Measurements from ENCODE around the gene MMP26.
"Not testable (repeated sequence)": the region's sequence is repeated elsewhere in the genome, so short reads cannot be mapped to it uniquely, and the experiment has no call there.

Gene MMP26

GRCh38 chr11:4704054-4704789 is at the start of gene MMP26:
MMP26 (plus strand) TSS chr11:4704784.
- no peak for DNase-seq

- no peak for DNase-seq
Observed at GRCh38 chr11:4658629-4659445, 45.7 kb upstream of the MMP26 start.

DNA sequence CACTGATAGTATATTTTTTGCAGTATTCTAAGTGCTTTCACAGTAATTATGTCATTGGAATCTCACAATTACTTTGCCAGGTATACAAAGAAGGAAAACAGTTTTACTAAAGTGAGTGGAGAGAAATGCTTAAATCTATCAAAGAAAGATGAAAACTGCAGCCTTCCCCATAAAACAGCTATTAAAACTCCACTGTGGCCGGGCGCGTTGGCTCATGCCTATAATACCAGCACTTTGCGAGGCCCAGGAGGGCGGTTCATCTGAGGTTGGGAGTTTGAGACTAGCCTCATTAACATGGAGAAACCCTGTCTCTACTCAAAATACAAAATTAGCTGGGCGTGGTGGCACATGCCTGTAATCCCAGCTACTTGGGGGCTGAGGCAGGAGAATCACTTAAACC is 41.7 kb upstream of the MMP26 start:
- DNase-seq = no peak

GRCh38 chr11:4664183-4664582 is 40.4 kb upstream of the MMP26 start:
- no peak for DNase-seq

DNA sequence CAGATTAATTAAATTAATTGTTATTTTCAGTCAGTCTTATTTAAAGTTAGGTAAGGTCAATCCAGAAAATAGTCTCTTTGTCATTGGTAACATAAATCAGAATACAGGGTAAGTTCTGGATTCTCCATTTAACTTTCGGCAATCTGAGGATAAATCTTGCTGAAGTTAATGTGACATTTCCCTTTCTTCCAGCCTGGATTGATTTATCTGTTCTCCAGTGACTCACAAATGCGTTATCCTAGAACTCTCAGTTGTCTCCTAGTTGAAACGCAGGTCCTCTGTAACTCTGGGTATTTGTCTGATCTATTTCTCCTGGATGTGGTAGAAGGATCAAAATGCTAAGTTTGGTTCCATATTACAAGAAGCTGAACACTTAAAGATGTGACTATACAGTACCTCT is 39.8 kb upstream of the MMP26 start:
- no peak for DNase-seq

DNA sequence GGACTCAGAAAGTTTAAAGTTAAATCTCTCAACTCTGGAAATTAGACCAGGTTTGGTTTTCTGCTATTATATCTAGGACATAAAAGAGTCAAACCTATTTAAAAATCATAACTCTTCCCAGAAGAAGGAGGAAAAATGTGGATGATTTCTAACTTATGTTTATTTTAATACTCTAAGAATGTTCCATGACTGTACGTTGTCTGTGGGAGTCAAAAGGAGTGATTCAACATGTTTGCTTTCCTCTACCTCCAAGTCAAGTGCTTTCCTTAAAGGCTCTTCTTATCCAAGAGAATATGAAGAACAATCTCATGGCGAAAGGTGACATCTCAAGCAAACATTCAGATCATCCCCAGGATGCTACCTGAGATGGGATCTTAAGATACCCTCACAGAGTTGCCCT is 39.2 kb upstream of the MMP26 start:
- no peak for DNase-seq

- no peak for DNase-seq
Observed at GRCh38 chr11:4671741-4672140, 32.8 kb upstream of the MMP26 start.

- no peak for DNase-seq
Observed at GRCh38 chr11:4672470-4672869, 32.1 kb upstream of the MMP26 start.

DNA sequence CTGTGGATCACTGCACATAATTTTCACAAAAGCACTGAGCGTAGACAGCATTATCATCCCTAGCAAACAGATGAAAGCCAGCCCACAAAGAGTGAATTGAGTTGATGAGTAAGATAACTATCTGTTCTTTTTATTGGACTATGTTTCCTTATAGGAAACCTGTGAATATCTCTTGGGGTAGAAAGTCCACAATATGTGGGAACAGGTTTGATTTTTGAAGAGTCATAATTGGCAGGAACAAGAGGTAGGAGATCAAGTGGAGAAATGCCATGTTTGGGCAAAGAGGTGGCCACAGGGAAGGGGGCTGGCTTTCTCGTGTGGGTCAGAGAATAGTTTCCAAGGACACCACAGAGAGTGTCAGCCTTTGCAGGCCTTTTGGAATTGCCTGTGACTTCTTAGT is 30.8 kb upstream of the MMP26 start:
- DNase-seq = no peak

GRCh38 chr11:4677948-4678347 is 26.6 kb upstream of the MMP26 start:
- DNase-seq = no peak

GRCh38 chr11:4680341-4680740 is 24.2 kb upstream of the MMP26 start:
- DNase-seq = no peak

DNA sequence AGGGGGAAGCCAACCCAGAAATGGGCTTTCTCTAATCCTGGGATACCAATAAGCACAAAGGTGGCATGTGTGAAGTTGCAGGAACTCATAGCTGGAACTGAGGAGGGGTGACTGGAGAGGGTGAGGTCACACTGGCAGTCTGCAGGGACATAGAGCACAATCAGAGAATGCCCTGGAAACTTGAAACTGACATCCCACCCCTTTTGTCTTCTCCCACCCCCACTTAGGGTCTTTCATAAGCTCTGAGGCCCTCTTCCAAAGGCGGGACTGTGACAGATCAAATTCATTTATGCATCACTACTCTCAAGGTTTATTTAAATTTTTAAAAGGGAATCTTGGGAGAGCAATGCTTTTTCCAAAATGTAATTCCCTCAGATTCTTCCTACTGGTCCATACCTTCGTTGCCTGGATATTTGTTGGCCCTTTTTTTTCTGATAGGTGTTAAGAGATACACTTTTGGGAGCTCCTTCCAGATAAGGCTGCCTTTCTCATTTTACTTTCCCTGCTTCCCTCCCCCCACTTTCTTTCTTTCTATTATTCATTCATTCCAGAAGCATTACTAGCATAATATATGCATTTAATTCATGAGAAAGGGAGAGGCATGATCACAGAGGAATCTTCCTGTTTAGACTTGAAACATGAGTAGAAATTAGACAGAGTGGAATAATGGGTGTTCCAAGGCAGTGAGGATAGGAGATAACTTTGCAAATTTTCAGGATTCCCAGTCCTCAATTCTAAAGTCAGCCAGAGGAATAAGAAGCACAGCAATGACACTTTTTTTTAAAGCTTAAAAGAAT is 21.8 kb upstream of the MMP26 start:
- no peak for DNase-seq

DNA sequence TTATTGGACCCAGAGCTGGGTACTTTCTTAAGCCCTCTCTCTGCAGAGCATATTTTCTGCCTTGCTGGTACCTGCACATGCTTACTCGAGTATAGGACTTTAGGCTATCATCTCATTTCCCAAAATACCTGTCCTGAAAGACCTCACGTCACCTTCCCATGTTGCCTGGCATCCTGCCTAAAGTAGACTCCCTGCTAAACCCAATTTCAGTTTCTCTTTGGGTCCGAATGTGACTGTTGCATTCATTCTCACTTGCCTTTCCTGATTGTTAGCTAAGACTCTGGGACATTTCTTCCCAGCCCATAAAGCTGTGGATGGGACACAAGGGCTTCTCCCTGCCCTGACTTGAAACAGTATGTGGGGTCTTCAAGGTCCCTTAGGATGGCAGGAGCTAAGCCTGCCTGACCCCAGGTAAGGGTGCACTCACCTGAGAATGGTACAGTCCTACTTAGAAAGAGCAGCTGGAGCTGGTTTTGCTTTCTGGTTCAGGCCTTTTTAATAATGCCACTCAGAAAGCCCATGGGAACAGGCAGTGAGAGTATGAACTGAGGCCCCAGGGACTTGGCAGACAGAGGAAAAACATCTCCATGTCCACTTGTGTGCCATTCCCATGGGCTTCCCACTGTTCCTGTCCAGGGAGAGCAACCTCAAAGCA is 19.8 kb upstream of the MMP26 start:
- no peak for DNase-seq

- DNase-seq = no peak
Observed at GRCh38 chr11:4695442-4695841, 9.1 kb upstream of the MMP26 start.

- no peak for DNase-seq
Observed at GRCh38 chr11:4697585-4697984, 7.0 kb upstream of the MMP26 start, which contains the start of gene OR51E2. OR51E2 (minus strand) TSS chr11:4697853; CDS start chr11:4682711, 15,142 bp downstream.

GRCh38 chr11:4699697-4700435 is 4.7 kb upstream of the MMP26 start:
- no peak for DNase-seq

GRCh38 chr11:4700436-4700820 is 4.2 kb upstream of the MMP26 start:
- DNase-seq = no peak

- no peak for DNase-seq
Observed at GRCh38 chr11:4704790-4705334, 278 bp downstream of the MMP26 start.

- no peak for DNase-seq
Observed at GRCh38 chr11:4713241-4713640, 8.7 kb downstream of the MMP26 start.

GRCh38 chr11:4714300-4714699 is 9.7 kb downstream of the MMP26 start:
- no peak for DNase-seq

DNA sequence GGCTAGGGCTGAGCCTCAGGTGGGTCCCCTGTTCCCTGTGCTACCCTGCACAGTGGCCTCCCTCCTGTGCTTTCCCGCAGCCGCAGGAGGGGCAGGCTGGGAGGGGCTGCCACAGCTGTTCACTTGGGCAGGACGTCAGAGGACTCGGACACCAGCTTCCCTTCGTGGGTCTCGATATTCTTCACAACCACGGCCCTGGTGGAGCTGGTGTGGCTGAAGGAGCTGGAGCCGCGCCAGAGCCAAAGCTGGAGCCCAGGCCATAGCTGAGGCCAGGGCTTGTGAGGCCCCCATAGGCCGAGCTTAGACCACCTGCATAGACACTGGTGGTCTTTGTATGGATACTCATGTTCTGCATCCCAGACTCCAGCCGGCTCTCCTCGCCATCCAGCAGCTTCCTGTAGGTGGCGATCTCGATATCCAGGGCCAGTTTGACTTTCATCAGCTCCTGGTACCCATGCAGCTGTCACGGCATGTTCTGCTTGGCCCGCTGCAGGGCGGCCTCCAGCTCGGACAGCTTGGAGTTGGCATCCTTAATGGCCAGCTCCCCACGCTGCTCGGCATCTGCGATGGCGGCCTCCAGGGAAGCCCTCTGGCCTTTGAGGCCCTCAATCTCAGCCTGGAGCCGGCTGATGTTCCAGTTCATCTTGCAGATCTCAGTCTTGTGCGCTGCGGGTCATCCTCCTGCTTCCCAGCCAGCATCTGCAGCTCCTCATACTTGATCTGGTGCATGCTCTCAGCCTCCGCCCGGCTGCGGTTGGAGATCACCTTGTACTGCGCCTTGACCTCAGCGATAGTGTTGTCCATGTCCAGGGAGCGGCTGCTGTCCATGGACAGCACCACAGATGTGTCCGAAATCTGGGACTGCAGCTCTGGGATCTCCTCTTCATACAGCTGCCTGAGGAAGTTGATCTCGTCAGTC is 18.3 kb downstream of the MMP26 start:
- not testable (repeated sequence) for DNase-seq

Measured in MV-4-11 (cell line).